Measurements from ENCODE around the gene SELENON.

DNA sequence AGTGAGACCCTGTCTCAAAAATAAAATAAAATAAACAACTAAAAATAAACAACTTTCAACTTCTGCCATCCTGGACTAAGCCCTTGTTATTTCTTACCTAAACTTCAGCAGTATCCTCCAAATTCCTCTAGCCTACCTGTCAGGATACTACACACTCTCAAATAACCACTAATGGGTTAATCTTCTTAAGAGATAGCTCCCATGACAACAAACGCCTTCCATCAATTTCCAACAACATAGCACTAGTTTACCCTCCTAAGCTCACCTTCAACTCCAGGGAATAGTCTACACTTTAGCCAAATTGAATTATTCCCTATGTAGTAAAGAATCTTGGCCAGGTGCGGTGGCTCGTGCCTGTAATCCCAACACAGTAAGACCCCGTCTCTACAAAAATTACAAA is 47.9 kb downstream of the SELENON start:
- TF ChIP-seq POLR2AphosphoS5 (IDR thresholded peaks at IDR 0.05): no peak
- TF ChIP-seq, protein P1, sequence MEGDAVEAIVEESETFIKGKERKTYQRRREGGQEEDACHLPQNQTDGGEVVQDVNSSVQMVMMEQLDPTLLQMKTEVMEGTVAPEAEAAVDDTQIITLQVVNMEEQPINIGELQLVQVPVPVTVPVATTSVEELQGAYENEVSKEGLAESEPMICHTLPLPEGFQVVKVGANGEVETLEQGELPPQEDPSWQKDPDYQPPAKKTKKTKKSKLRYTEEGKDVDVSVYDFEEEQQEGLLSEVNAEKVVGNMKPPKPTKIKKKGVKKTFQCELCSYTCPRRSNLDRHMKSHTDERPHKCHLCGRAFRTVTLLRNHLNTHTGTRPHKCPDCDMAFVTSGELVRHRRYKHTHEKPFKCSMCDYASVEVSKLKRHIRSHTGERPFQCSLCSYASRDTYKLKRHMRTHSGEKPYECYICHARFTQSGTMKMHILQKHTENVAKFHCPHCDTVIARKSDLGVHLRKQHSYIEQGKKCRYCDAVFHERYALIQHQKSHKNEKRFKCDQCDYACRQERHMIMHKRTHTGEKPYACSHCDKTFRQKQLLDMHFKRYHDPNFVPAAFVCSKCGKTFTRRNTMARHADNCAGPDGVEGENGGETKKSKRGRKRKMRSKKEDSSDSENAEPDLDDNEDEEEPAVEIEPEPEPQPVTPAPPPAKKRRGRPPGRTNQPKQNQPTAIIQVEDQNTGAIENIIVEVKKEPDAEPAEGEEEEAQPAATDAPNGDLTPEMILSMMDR (IDR thresholded peaks at IDR 0.05): no peak

Data from suprapubic skin (tissue), 3 donors.